Liver (tissue), 3 donors: ENCODE measurements around the gene C1orf21.

Source experiments
- EGR1 ChIP-seq, 2 donors: IDR thresholded peaks; 2 replicates each; pipeline ENCODE4 v1.6.1; 2016 to 2018; ENCODE audit warnings: antibody characterized with exemption in 2 of 2, low read depth in 2 of 2
- GABPA ChIP-seq, 2 donors: IDR thresholded peaks in 1 of 2; conservative IDR thresholded peaks in 1 of 2; 2 replicates each; pipeline ENCODE4 v1.6.1; 2016; ENCODE audit warnings: antibody characterized with exemption in 2 of 2, mild to moderate bottlenecking in 1 of 2, moderate library complexity in 1 of 2
- HNF4A ChIP-seq, 2 donors: conservative IDR thresholded peaks; 2 replicates each; pipeline ENCODE4 v1.6.1; 2016; ENCODE audit warnings: antibody characterized with exemption in 2 of 2, mild to moderate bottlenecking in 2 of 2
- JUND ChIP-seq, 2 donors: IDR thresholded peaks; 2 replicates each; pipeline ENCODE4 v1.6.1; 2016; ENCODE audit warnings: antibody characterized with exemption in 2 of 2
- NR2F2 ChIP-seq: IDR thresholded peaks from 2 replicates; pipeline ENCODE4 v1.6.1; 2016; ENCODE audit warnings: antibody characterized with exemption
- RAD21 ChIP-seq, 2 donors: IDR thresholded peaks; 2 replicates each; pipeline ENCODE4 v1.6.1; 2016; ENCODE audit warnings: antibody characterized with exemption in 2 of 2, mild to moderate bottlenecking in 2 of 2
- REST ChIP-seq: IDR thresholded peaks from 2 replicates; pipeline ENCODE4 v1.6.1; 2016; ENCODE audit warnings: antibody characterized with exemption, mild to moderate bottlenecking
- SP1 ChIP-seq: IDR thresholded peaks from 2 replicates; pipeline ENCODE4 v1.6.1; 2018; ENCODE audit warnings: antibody characterized with exemption, mild to moderate bottlenecking
- TAF1 ChIP-seq: conservative IDR thresholded peaks from 2 replicates; pipeline ENCODE4 v1.6.1; 2016; ENCODE audit warnings: antibody characterized with exemption, mild to moderate bottlenecking
- YY1 ChIP-seq: IDR thresholded peaks from 2 replicates; pipeline ENCODE4 v1.6.1; 2016; ENCODE audit warnings: antibody characterized with exemption, mild to moderate bottlenecking
- TF ChIP-seq, protein P1 (sequence below): fragments of 150-350 bp; IDR thresholded peaks from 2 replicates; pipeline ENCODE4 v1.5.1; 2017; ENCODE audit warnings: improper control_type of control experiment, low read depth, low read length; ENCODE audit not compliant: missing input control
- TF ChIP-seq, protein P2 (sequence below): IDR thresholded peaks from 2 replicates; pipeline ENCODE4 v1.6.1; 2016; ENCODE audit warnings: antibody characterized with exemption
- TF ChIP-seq, protein P3 (sequence below): IDR thresholded peaks from 2 replicates; pipeline ENCODE4 v1.6.1; 2016; ENCODE audit warnings: antibody characterized with exemption
- donor health status: healthy.
- donor health status: healthy.

GRCh38 chr1:184567637-184568036 lies 180.8 kb downstream of the C1orf21 start:
- no peak for TF ChIP-seq RAD21 (IDR thresholded peaks at IDR 0.05)
- TF ChIP-seq EGR1 (IDR thresholded peaks at IDR 0.05; ENCODE audit: low read depth in 2 of 2) = no peak
- TF ChIP-seq, protein P1, sequence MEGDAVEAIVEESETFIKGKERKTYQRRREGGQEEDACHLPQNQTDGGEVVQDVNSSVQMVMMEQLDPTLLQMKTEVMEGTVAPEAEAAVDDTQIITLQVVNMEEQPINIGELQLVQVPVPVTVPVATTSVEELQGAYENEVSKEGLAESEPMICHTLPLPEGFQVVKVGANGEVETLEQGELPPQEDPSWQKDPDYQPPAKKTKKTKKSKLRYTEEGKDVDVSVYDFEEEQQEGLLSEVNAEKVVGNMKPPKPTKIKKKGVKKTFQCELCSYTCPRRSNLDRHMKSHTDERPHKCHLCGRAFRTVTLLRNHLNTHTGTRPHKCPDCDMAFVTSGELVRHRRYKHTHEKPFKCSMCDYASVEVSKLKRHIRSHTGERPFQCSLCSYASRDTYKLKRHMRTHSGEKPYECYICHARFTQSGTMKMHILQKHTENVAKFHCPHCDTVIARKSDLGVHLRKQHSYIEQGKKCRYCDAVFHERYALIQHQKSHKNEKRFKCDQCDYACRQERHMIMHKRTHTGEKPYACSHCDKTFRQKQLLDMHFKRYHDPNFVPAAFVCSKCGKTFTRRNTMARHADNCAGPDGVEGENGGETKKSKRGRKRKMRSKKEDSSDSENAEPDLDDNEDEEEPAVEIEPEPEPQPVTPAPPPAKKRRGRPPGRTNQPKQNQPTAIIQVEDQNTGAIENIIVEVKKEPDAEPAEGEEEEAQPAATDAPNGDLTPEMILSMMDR = no peak
- no peak for TF ChIP-seq REST
- no peak for TF ChIP-seq GABPA (IDR thresholded peaks at IDR 0.05 in 1 of 2, conservative IDR thresholded peaks at IDR 0.05 in 1 of 2)
- TF ChIP-seq HNF4A (conservative IDR thresholded peaks at IDR 0.05) = no peak
- TF ChIP-seq TAF1 = no peak
- TF ChIP-seq, protein P2, sequence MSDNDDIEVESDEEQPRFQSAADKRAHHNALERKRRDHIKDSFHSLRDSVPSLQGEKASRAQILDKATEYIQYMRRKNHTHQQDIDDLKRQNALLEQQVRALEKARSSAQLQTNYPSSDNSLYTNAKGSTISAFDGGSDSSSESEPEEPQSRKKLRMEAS = no peak
- no peak for TF ChIP-seq SP1
- no peak for TF ChIP-seq YY1
- no peak for TF ChIP-seq JUND (IDR thresholded peaks at IDR 0.05)
- TF ChIP-seq, protein P3, sequence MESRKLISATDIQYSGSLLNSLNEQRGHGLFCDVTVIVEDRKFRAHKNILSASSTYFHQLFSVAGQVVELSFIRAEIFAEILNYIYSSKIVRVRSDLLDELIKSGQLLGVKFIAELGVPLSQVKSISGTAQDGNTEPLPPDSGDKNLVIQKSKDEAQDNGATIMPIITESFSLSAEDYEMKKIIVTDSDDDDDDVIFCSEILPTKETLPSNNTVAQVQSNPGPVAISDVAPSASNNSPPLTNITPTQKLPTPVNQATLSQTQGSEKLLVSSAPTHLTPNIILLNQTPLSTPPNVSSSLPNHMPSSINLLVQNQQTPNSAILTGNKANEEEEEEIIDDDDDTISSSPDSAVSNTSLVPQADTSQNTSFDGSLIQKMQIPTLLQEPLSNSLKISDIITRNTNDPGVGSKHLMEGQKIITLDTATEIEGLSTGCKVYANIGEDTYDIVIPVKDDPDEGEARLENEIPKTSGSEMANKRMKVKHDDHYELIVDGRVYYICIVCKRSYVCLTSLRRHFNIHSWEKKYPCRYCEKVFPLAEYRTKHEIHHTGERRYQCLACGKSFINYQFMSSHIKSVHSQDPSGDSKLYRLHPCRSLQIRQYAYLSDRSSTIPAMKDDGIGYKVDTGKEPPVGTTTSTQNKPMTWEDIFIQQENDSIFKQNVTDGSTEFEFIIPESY = no peak
- no peak for TF ChIP-seq NR2F2
